Pancreas (tissue), 10 donors: ENCODE measurements around the gene SBF1. TPM values are rescaled to one million over a fixed set of nuclear protein-coding genes. Genes with fewer than 3 reads are reported as not detected.
A peak's percentile ranks its signal among the peaks of the same experiment; 100 is the strongest.

Source experiments
- ATAC-seq, 4 donors: fragments of 200-7000 bp; cut with Tn5 transposase; one replicate each; pipeline versions ENCODE4 v1.8.0 to v1.9.1; 2020; ENCODE audit warnings: mild to moderate bottlenecking in 4 of 4, moderate library complexity in 4 of 4
- DNase-seq, 6 donors: peaks; one replicate each; pipeline ENCODE4 v3.0.0-alpha.2; 2020
- FAIRE-seq: peaks from 2 replicates; lab custom pipeline; 2012; peaks lifted over from hg19 to GRCh38; lab: Jason Lieb, UNC
- H3K27ac ChIP-seq, 4 donors: fragments of 200-600 bp; sonication (generic); 1 replicate in 3 of 4; 2 replicates in 1 of 4; pipeline versions ENCODE4 v1.5.0 to v1.8.0; 2020
- H3K27me3 ChIP-seq, 4 donors: fragments of 200-600 bp; one replicate each; pipeline ENCODE4 v1.8.0; 2021
- H3K36me3 ChIP-seq, 3 donors: fragments of 200-600 bp; sonication (generic) in 1 of 3; one replicate each; pipeline versions ENCODE4 v1.5.0 to v1.8.0; 2020 to 2021
- H3K4me1 ChIP-seq, 3 donors: fragments of 200-600 bp; one replicate each; pipeline ENCODE4 v1.8.0; 2021
- H3K4me3 ChIP-seq, 4 donors: fragments of 200-600 bp; sonication (generic) in 2 of 4; one replicate each; pipeline versions ENCODE4 v1.5.0 to v1.8.0; 2020 to 2021
- H3K9me3 ChIP-seq, 4 donors: fragments of 200-600 bp; one replicate each; pipeline ENCODE4 v1.8.0; 2021
- WGBS, 2 donors: extraction: QIAGEN DNeasy Blood & Tissue Kit; methylation state at CpG; one replicate each; pipeline ENCODE4 v1.1.7; 2013; 5-methylcytosine and 5-hydroxymethylcytosine counted together
- intact Hi-C, 3 donors: fragments of 100-400 bp; cut with DNase I; formaldehyde crosslinking; loops; one replicate each; pipeline versions ENCODE4 v1.11.1 to v1.14.2; 2022
- polyA plus RNA-seq, 2 donors: library from polyadenylated mRNA; stranded (reverse); fragments of 200-250 nt; gene quantifications; one replicate each; pipeline ENCODE4 v1.2.3, GENCODE V29; 2013
- total RNA-seq, 6 donors: library from RNA; stranded (reverse); fragmentation: NEBNext Ultra II Directional in 4 of 6; extraction: Animal tissue kit (Norgen Biotek cat#: 25700) in 4 of 6; gene quantifications; one replicate each; pipeline versions ENCODE4 v1.2.1 to v1.2.4, GENCODE V29; 2021 to 2023
- TF ChIP-seq, protein P1 (sequence below), 4 donors: fragments of 200-600 bp; sonication (generic) in 3 of 4; IDR thresholded peaks; one replicate each; pipeline versions ENCODE4 v1.5.0 to v1.8.0; 2021; ENCODE audit warnings: antibody characterized with exemption in 4 of 4
- donor health status: healthy with polysubstance abuse.
- donor health status: DM: no; HTN: no; CAD: no; lungs with moderate emphysema.
- donor health status: DM: no; HTN: no; CAD: no.
- donor health status: control.
- donor health status: control.
- donor health status: Bipolar disorder and iron deficiency.
- donor health status: DM: yes; HTN: yes; CAD: no.
- donor health status: DM: no; HTN: no; CAD: no.
- donor health status: DM: no; HTN: no; CAD: no.
- donor health status: DM: yes; HTN: yes; CAD: no.

The SBF1 gene
- total and polyA plus RNA-seq, 8 donors = 36.8 to 76.5 (median 56.1) TPM

DNA sequence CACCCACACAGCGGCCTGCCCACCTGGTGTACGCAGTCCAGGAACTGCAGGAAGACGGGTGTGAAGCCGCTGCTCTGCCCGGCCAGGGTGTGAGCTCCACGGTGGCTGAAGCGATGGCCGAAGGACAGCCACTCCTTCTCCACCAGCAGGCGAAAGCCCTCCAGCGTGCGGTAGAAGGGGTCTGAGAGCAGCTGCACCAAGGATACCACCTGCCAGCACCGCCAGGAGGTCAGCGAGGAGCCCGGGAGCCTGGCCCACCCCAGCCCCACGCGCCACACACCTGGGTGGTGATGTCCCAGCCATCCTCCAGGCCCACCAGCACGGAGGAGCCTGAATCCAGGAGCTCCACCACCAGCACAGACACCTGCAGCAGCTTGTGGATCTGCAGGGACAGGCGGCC, 19.6 kb downstream of the SBF1 start:
- intact Hi-C loops = no loop called here
- DNase-seq (no peak), ATAC-seq (no peak), FAIRE-seq (no peak)
- H3K27ac ChIP-seq = no peak overlapping the region
- no peak overlapping the region for H3K4me3 ChIP-seq
- H3K9me3 ChIP-seq = no peaks in the 10 kb centered on the region
- 97% methylated on average over 18 of the region's 18 CpGs for WGBS, 2 donors
- H3K36me3 ChIP-seq = peaks cover under 1 to 46% (median 29%) of the 10 kb centered on the region in 3 donors
- TF ChIP-seq, protein P1, sequence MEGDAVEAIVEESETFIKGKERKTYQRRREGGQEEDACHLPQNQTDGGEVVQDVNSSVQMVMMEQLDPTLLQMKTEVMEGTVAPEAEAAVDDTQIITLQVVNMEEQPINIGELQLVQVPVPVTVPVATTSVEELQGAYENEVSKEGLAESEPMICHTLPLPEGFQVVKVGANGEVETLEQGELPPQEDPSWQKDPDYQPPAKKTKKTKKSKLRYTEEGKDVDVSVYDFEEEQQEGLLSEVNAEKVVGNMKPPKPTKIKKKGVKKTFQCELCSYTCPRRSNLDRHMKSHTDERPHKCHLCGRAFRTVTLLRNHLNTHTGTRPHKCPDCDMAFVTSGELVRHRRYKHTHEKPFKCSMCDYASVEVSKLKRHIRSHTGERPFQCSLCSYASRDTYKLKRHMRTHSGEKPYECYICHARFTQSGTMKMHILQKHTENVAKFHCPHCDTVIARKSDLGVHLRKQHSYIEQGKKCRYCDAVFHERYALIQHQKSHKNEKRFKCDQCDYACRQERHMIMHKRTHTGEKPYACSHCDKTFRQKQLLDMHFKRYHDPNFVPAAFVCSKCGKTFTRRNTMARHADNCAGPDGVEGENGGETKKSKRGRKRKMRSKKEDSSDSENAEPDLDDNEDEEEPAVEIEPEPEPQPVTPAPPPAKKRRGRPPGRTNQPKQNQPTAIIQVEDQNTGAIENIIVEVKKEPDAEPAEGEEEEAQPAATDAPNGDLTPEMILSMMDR (IDR thresholded peaks at IDR 0.05) = no peak
- H3K4me1 ChIP-seq = no peaks in the 10 kb centered on the region
- no peaks in the 10 kb centered on the region for H3K27me3 ChIP-seq

DNA sequence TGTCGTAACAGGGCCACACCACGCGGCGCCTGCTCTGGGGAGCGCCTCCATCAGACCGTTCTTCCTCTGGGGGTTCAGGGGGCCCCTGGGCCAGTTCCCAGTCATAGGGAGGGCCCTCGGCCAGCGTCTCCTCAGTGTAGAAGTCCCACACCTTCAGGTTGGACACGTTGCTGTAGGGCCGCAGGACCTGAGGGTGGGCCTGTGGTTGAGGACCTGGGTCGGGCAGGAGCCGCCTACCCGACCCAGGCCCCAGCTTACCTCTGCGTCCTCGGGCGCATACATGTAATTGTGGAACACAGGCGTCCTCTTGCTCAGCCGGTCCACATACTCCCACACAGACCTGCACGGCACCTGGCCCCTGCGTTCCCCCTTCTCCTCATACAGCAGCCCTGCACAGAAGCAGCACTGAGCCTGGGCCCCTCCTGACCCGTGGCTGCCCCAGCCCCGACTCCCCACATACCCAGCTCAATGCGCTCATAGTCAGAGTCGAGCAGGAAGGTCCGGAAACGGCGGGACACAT, 20.2 kb downstream of the SBF1 start:
- Histone ChIP-seq H3K4me3 (no peak overlapping the region), H3K4me1 (no peaks in the 10 kb centered on the region), H3K27ac (no peak overlapping the region), H3K36me3 (peaks cover 0 to 40% (median 24%) of the 10 kb centered on the region in 3 donors), H3K27me3 (no peaks in the 10 kb centered on the region), H3K9me3 (no peaks in the 10 kb centered on the region)
- DNase-seq (no peak), ATAC-seq (no peak), FAIRE-seq (no peak)
- intact Hi-C loops = no loop called here
- 95% methylated on average over 27 of the region's 27 CpGs for whole genome bisulfite sequencing, 2 donors
- TF ChIP-seq, protein P1 (IDR thresholded peaks at IDR 0.05) = no peak

DNA sequence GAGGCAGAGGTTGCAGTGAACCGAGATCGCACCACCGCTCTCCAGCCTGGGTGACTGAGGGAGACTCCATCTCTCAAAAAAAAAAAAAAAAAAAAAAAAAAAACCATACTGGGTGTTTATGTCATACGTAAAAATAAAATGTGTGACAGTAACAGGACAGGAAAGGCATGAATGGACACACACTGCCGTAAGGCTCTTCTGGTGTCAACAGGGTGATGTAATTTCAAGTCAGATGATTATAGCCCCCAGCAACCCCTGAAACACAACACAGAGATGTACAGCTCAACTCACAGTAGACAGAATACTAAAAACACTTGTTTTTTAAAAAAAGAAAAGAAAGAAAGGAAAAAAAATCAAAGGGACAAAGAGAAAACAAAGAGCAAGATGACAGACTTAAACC, 22.2 kb downstream of the SBF1 start:
- H3K4me3 ChIP-seq = no peak overlapping the region
- 88 to 94% methylated on average over 5 of the region's 5 CpGs for WGBS, 2 donors
- intact Hi-C loops = no loop called here
- no peaks in the 10 kb centered on the region for H3K4me1 ChIP-seq
- DNase-seq (no peak), FAIRE-seq (no peak), ATAC-seq (no peak)
- H3K27me3 ChIP-seq = no peaks in the 10 kb centered on the region
- TF ChIP-seq, protein P1 (IDR thresholded peaks at IDR 0.05) = no peak
- H3K27ac ChIP-seq = no peak overlapping the region
- H3K9me3 ChIP-seq = no peaks in the 10 kb centered on the region
- peaks cover 0 to 49% (median 20%) of the 10 kb centered on the region in 3 donors for H3K36me3 ChIP-seq

DNA sequence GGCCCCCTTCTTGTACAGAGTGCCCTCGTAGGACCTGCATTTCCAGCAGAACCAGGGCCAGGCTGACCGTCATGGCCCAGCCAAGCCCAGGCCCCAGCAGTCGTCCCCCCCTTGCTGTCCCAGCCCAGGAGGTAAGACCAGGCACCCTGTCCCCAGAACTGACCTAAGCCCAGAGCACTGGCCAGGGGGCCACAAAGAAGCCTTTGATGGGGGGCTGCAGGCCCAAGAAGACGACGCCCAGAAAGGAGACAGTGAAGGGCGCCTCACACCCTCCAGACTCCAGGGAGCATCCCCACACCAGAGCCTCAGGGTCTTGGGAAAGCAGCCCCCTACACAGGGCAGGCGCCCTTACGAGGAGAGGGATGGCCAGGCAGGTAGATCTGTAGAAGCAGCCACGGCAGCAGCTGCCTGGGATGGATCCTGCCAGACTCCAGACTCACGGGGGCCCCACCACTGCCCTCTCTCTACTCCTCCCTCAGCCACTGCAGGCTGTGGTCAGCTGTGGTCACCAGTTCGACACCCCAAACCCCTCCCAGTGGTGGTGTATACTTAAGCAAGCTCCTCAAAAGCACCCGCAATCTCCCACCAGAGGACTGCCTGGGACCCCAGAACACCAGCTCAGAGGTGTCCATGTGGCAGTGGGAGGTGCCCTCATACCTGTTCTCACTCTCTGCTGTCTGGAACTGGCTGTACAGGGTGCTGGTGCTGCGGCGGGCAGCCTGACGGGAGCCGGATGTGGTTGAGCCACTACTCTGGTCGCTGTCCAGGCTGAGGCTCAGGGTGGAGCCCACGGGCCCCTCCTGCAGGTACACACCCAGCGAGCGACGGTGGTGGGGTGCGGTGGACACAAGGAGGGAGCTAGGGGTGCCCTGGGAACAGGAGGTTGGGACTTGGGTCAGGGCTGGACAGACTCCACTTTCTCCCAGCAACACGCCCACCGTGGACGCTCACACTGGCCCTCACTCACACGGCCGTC, 27.0 kb downstream of the SBF1 start:
- H3K27me3 ChIP-seq = no peaks in the 10 kb centered on the region
- intact Hi-C loops = no loop called here
- H3K4me3 ChIP-seq = no peak overlapping the region
- no peak overlapping the region for H3K27ac ChIP-seq
- peaks cover 0 to 38% (median 3%) of the 10 kb centered on the region in 3 donors for H3K36me3 ChIP-seq
- no peaks in the 10 kb centered on the region for H3K9me3 ChIP-seq
- peak in 1 of 4 donors; percentile 2 for ATAC-seq
- peak in 2 of 6 donors; percentile 20 to 67 for DNase-seq
- WGBS, 2 donors = 91 to 93% methylated on average over 25 to 27 of the region's 27 CpGs
- H3K4me1 ChIP-seq = no peaks in the 10 kb centered on the region
- TF ChIP-seq, protein P1 (IDR thresholded peaks at IDR 0.05) = no peak
- no peak for FAIRE-seq
